GM12875 (cell line): Measurements from ENCODE around the gene NEK11.

Experiments
- H3K4me3 ChIP-seq: one replicate; pipeline ENCODE4 v1.5.1; 2011; ENCODE audit warnings: low read depth, low read length, control low read depth
- TF ChIP-seq, protein P1 (sequence below): IDR thresholded peaks from 2 replicates; pipeline ENCODE4 v1.5.1; 2011; ENCODE audit warnings: low read depth, mild to moderate bottlenecking, control low read depth, inconsistent platforms, low read length, moderate library complexity, borderline replicate concordance; ENCODE audit not compliant: insufficient read depth

The NEK11 gene

DNA sequence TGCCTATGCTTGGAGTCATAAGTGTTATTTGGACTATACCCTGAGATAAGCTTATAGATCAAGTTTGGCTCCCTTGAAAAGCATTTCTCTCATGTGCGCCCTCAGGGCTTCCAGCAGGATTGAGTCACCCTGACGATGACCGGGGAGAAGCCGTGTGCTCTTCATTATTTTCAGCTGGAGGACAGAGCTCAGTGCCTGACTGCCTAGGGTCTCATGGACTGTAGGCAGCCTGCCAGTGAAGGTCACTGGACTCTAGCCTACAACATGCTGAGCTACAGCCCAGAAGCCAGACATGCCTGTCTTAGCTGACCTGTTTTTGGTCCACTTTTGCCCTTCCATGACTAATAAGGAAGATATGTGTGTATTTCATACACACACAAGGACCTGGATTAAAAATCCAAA is 323.3 kb downstream of the NEK11 start:
- TF ChIP-seq, protein P1, sequence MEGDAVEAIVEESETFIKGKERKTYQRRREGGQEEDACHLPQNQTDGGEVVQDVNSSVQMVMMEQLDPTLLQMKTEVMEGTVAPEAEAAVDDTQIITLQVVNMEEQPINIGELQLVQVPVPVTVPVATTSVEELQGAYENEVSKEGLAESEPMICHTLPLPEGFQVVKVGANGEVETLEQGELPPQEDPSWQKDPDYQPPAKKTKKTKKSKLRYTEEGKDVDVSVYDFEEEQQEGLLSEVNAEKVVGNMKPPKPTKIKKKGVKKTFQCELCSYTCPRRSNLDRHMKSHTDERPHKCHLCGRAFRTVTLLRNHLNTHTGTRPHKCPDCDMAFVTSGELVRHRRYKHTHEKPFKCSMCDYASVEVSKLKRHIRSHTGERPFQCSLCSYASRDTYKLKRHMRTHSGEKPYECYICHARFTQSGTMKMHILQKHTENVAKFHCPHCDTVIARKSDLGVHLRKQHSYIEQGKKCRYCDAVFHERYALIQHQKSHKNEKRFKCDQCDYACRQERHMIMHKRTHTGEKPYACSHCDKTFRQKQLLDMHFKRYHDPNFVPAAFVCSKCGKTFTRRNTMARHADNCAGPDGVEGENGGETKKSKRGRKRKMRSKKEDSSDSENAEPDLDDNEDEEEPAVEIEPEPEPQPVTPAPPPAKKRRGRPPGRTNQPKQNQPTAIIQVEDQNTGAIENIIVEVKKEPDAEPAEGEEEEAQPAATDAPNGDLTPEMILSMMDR, result no peak
- no peak overlapping the region for H3K4me3 ChIP-seq

DNA sequence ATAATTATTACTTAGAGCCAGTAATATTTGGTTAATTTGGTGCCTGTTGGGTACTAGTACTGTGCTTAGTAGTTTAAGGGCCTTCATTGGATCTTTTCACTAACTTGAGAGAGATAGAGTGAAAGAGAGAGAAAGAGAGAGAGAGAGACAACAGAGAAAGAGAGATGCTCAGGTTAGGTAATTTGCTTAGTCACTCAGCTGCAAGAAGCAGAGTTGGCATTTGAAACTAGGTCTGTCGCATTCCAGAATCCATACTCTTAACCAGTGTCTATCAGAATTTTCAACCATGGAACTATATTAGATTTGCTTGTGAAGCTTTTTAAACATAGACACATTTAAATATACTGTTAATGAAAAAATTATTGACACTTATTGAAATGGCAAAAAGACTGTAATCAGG is 323.8 kb downstream of the NEK11 start:
- no peak overlapping the region for H3K4me3 ChIP-seq
- TF ChIP-seq, protein P1, result no peak

DNA sequence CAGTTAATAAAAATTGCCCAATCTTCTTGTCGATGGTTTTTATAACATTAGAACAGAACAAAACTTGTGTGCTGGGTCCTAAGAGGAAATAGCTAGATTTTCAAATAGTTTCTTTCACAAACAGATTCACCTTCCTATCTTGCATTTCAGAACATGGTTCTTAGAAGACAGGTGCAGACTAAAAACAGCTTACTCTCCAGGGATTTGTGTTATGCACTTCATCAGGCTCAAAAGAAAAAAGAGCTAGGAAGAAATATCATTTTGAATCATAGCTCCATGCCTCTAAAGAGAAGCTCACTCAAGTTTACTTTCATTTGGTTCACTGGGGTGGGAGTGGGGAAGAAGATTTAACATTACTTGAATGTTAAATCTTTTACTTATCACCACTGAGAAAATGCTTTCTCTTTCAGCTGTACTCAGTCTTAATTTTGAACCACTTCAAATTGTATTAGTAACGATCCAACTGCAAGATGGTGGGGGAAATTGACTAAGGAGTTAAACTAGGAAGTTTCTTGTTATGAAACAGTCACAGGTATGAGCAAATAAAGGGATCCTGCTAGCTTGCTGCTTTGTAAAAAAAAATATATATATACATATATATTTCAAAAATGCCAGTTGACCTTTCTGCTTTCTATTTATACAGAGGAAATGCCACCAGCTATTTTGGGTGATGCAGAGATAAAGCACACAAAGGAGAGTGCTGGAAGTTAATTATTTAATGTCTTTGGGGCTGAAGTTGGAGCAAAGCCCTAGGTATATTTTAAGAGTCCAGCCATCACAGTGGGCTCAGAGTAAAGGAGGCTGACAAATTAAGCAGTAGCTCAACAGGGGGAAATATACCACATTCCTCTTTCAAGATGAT is 326.6 kb downstream of the NEK11 start:
- no peak overlapping the region for H3K4me3 ChIP-seq
- TF ChIP-seq, protein P1, result no peak

DNA sequence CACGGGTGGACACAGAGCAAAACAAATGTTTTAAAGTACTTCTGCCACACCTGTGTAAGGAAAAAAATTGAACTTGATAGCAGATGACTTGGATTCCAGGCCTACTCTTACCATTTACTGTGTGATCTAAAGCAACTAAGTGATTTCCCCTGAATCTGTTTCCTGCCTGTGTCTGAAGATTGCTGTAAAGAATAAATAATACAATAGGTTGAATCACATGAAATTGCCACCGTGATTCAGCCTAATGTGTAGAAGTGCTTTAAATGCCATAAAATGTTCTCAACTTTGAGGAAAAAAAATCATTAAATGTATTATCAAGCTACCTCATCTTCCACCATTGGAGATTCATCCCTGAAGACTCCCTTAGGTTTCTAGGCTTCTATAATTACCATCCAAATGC is 327.3 kb downstream of the NEK11 start:
- H3K4me3 ChIP-seq, result no peak overlapping the region
- TF ChIP-seq, protein P1, result no peak

DNA sequence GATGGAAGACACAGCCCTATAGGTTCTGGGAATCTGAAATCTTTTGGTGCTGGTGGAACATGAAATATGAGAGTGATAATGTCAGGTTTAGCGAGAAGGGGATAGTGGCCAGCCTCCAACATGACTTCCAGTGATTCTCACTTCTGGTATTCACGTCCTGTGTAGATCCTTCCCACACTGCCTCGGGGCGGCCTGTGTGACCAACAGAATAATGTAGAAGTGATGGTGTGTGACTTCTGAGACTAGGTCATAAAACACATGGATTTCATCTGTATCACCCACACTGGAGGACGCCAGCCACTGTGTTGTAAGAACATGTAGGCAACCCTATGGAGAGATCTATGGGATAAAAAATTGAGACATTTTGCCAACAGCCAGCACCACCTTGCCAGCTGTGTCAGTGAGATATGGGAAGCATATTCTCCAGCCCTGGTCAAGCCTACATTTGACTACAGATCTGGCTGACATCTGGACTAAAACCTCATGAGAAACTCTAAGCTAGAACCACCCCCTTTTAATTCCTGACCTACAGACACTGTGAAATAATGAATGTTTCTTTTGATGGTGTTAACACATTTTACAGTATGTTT is 329.4 kb downstream of the NEK11 start:
- TF ChIP-seq, protein P1, result no peak
- no peak overlapping the region for H3K4me3 ChIP-seq

GRCh38 chr3:131357275-131357674 is 330.6 kb downstream of the NEK11 start:
- TF ChIP-seq, protein P1, result no peak
- no peak overlapping the region for H3K4me3 ChIP-seq
